HL-60 (cell line): Measurements from ENCODE around the gene PTPRN2.

Experiments
- DNase-seq, 2 experiments: peaks; one replicate each; pipeline ENCODE4 v3.0.0-alpha.2; 2010 to 2020; ENCODE audit warnings: low read depth in 1 of 2, low spot score in 1 of 2
- H3K27ac ChIP-seq: fragments of 250-450 bp; sonication (Bioruptor Pico); replicated peaks from 2 replicates; pipeline ENCODE4 v1.5.1; 2020; ENCODE audit warnings: mild to moderate bottlenecking, moderate library complexity
- H3K27me3 ChIP-seq: fragments of 250-450 bp; sonication (Bioruptor Pico); 2 replicates; pipeline ENCODE4 v1.5.1; 2021; ENCODE audit warnings: mild to moderate bottlenecking, moderate library complexity; ENCODE audit not compliant: insufficient read depth, poor library complexity, severe bottlenecking
- H3K4me3 ChIP-seq: replicated peaks from 2 replicates; pipeline ENCODE4 v1.5.1; 2011; ENCODE audit warnings: mild to moderate bottlenecking, control low read depth, low read length; ENCODE audit not compliant: insufficient read depth
- GABPA ChIP-seq: IDR thresholded peaks from 2 replicates; pipeline ENCODE4 v1.6.1; 2012; ENCODE audit warnings: low read depth
- POLR2AphosphoS5 ChIP-seq: IDR thresholded peaks from 2 replicates; pipeline ENCODE4 v1.6.1; 2012; ENCODE audit warnings: low read depth
- SPI1 ChIP-seq: IDR thresholded peaks from 2 replicates; pipeline ENCODE4 v1.6.1; 2012; ENCODE audit warnings: low read depth, mild to moderate bottlenecking, borderline replicate concordance
- TF ChIP-seq, protein P1 (sequence below): IDR thresholded peaks from 2 replicates; pipeline ENCODE4 v1.6.1; 2012; ENCODE audit warnings: low read depth; ENCODE audit not compliant: insufficient replicate concordance
- TF ChIP-seq, protein P2 (sequence below): IDR thresholded peaks from one replicate; pipeline ENCODE4 v1.5.1; 2011; ENCODE audit warnings: low read length, control low read depth, inconsistent platforms; ENCODE audit not compliant: insufficient read depth

The PTPRN2 gene

GRCh38 chr7:158246272-158246959, 341.2 kb downstream of the PTPRN2 start:
- no peaks in the 10 kb centered on the region for H3K27me3 ChIP-seq
- no peak for DNase-seq
- H3K27ac ChIP-seq, result no peak overlapping the region
- TF ChIP-seq, protein P1, sequence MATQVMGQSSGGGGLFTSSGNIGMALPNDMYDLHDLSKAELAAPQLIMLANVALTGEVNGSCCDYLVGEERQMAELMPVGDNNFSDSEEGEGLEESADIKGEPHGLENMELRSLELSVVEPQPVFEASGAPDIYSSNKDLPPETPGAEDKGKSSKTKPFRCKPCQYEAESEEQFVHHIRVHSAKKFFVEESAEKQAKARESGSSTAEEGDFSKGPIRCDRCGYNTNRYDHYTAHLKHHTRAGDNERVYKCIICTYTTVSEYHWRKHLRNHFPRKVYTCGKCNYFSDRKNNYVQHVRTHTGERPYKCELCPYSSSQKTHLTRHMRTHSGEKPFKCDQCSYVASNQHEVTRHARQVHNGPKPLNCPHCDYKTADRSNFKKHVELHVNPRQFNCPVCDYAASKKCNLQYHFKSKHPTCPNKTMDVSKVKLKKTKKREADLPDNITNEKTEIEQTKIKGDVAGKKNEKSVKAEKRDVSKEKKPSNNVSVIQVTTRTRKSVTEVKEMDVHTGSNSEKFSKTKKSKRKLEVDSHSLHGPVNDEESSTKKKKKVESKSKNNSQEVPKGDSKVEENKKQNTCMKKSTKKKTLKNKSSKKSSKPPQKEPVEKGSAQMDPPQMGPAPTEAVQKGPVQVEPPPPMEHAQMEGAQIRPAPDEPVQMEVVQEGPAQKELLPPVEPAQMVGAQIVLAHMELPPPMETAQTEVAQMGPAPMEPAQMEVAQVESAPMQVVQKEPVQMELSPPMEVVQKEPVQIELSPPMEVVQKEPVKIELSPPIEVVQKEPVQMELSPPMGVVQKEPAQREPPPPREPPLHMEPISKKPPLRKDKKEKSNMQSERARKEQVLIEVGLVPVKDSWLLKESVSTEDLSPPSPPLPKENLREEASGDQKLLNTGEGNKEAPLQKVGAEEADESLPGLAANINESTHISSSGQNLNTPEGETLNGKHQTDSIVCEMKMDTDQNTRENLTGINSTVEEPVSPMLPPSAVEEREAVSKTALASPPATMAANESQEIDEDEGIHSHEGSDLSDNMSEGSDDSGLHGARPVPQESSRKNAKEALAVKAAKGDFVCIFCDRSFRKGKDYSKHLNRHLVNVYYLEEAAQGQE, result no peak
- TF ChIP-seq, protein P2, sequence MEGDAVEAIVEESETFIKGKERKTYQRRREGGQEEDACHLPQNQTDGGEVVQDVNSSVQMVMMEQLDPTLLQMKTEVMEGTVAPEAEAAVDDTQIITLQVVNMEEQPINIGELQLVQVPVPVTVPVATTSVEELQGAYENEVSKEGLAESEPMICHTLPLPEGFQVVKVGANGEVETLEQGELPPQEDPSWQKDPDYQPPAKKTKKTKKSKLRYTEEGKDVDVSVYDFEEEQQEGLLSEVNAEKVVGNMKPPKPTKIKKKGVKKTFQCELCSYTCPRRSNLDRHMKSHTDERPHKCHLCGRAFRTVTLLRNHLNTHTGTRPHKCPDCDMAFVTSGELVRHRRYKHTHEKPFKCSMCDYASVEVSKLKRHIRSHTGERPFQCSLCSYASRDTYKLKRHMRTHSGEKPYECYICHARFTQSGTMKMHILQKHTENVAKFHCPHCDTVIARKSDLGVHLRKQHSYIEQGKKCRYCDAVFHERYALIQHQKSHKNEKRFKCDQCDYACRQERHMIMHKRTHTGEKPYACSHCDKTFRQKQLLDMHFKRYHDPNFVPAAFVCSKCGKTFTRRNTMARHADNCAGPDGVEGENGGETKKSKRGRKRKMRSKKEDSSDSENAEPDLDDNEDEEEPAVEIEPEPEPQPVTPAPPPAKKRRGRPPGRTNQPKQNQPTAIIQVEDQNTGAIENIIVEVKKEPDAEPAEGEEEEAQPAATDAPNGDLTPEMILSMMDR, result no peak
- no peak for TF ChIP-seq POLR2AphosphoS5
- no peak for TF ChIP-seq GABPA
- TF ChIP-seq SPI1, result no peak
- no peak overlapping the region for H3K4me3 ChIP-seq

DNA sequence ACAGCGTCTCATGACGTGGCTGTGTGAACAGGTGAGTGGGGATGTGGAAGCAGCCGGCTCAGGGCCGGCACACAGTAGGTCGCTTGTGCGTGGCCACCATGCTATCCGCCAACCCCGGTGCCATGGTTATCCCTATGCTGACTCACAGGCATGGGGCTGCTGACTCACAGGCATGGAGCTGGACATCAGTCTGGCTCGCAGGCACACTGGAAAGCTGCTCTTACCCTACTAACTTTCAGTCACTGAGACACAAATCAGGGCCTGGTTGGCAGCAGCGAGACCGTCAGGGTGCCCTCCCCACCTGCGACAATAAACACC, 341.9 kb downstream of the PTPRN2 start:
- Histone ChIP-seq H3K27ac (no peak overlapping the region), H3K4me3 (no peak overlapping the region), H3K27me3 (no peaks in the 10 kb centered on the region)
- no peak for DNase-seq
- no peak for TF ChIP-seq GABPA
- TF ChIP-seq SPI1, result no peak
- TF ChIP-seq, protein P2, result no peak
- no peak for TF ChIP-seq POLR2AphosphoS5
- TF ChIP-seq, protein P1, result no peak

DNA sequence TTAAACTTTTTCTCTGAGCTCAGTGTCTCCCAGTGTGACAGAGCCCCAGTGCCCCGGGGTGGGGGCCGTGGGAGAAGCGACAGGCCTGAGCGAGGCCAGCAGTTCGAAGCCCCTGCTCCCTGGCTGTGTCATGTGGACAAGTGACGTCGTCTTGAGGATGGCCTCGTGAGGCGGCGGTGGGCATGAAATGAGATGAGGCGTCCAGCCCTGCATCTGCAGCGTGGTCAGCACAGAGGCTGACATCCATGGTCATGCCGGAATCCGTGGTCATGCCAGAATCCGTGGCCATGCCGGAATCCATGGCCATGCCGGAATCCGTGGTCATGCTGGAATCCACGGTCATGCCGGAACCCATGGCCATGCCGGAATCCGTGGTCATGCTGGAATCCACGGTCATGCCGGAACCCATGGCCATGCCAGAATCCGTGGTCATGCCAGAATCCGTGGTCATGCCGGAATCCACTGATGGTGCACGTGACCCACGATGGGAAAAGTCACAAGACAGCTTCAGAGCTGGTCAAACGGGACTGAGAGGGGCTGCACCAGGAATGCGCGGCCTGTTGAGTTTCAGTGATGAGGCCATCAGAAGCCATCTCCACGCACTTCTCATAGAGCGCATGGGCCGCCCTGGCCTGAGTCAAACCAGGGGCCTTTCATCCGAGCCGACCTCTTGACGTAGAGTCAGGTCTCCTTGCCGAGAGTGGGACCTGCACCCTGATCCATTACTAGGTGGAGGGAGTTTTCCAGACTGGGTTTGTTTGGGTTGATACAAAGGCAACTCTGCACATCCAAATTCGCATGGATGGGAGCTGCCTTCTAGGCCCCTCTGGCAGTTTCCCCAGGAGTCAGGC, 342.5 kb downstream of the PTPRN2 start:
- DNase-seq, result no peak
- H3K27me3 ChIP-seq, result no peaks in the 10 kb centered on the region
- TF ChIP-seq SPI1 (no peak), POLR2AphosphoS5 (no peak), GABPA (no peak)
- TF ChIP-seq, protein P1, result no peak
- TF ChIP-seq, protein P2, result no peak
- H3K27ac ChIP-seq, result no peak overlapping the region
- H3K4me3 ChIP-seq, result no peak overlapping the region
